HEK293T (cell line): ENCODE results near the gene ASB5.

ENCODE experiments used
- FOXA1 ChIP-seq: fragments of 450-650 bp; IDR thresholded peaks from 2 replicates; pipeline ENCODE4 v1.6.1; 2016; ENCODE audit warnings: mild to moderate bottlenecking
- HDGF ChIP-seq: fragments of 450-650 bp; IDR thresholded peaks from 2 replicates; pipeline ENCODE4 v1.6.1; 2017; ENCODE audit warnings: antibody characterized with exemption, borderline replicate concordance

DNA sequence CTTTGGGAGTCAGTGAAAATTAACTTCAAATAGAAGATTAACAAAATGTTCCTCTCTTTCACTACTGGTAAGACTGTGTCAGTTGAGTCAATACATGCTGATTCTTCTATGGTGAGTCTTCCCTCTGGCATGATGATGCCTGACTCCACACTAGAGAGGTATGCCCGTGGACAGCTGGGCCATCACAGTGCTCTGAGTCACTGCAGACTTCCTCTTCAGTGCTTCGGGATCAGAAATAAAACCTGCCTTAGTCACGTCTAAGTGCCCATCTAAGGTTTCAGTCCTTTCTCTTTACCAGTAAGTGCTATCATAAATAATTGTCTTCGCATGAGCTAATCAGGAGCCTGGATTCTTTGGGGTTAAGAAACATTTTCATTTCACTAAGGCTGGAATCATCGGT lies 1.6 kb upstream of the ASB5 start:
- TF ChIP-seq HDGF (no peak), FOXA1 (no peak)
